IPS-18a (cell line): ENCODE results near the gene GRID1.
"Not testable (repeated sequence)": the region's sequence is repeated elsewhere in the genome, so short reads cannot be mapped to it uniquely, and the experiment has no call there.

Source experiments
- H3K27ac ChIP-seq: one replicate; pipeline ENCODE4 v1.5.1; 2013; ENCODE audit warnings: low read length
- H3K27me3 ChIP-seq: one replicate; pipeline ENCODE4 v1.6.1; 2013; ENCODE audit warnings: mild to moderate bottlenecking, low read length; ENCODE audit not compliant: control insufficient read depth, insufficient read depth
- H3K36me3 ChIP-seq: one replicate; pipeline ENCODE4 v1.6.1; 2013; ENCODE audit warnings: low read depth, low read length; ENCODE audit not compliant: control insufficient read depth
- H3K4me1 ChIP-seq: one replicate; pipeline ENCODE4 v1.6.1; 2013; ENCODE audit warnings: low read depth, low read length; ENCODE audit not compliant: control insufficient read depth
- H3K4me3 ChIP-seq: one replicate; pipeline ENCODE4 v1.5.1; 2013; ENCODE audit warnings: low read length
- H3K9ac ChIP-seq: one replicate; pipeline ENCODE4 v1.6.1; 2013; ENCODE audit warnings: mild to moderate bottlenecking, low read length, moderate library complexity
- H3K9me3 ChIP-seq: one replicate; pipeline ENCODE4 v1.6.1; 2013; ENCODE audit warnings: low read depth, low read length; ENCODE audit not compliant: control insufficient read depth

Gene GRID1

DNA sequence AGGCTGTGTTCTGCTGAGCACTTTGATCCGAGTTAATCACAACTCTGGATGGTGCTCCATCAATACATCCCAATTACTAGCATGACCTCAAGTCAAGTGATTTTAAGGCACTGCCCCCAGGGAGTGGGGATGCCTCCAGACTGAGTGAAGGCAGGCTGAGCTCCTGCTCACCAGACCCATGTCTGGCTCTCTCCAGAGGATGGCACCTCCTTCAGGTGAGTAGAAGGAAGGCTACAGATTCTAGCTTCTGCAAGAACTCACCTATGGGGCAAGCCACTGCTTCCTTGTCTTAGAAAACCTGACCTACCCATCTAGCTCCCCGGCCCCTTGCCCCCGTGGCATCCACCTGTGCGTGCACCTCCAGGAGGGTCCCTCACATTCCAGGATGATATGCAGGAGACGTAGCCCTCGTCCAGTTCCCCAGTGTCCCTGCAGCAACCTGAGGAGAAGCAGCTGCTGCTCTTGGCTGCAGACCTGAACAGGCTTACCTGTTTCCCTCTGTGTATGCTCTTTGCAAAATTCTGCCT lies 390.3 kb downstream of the GRID1 start:
- Histone ChIP-seq H3K27me3 (no peaks in the 10 kb centered on the region), H3K27ac (no peak overlapping the region), H3K36me3 (no peaks in the 10 kb centered on the region), H3K9ac (no peak overlapping the region), H3K4me1 (no peaks in the 10 kb centered on the region), H3K4me3 (no peak overlapping the region), H3K9me3 (no peaks in the 10 kb centered on the region)

GRCh38 chr10:85971494-85971893 lies 395.1 kb downstream of the GRID1 start:
- Histone ChIP-seq H3K4me3 (no peak overlapping the region), H3K9ac (no peak overlapping the region), H3K4me1 (no peaks in the 10 kb centered on the region), H3K27ac (no peak overlapping the region), H3K36me3 (no peaks in the 10 kb centered on the region), H3K27me3 (no peaks in the 10 kb centered on the region), H3K9me3 (no peaks in the 10 kb centered on the region)

- Histone ChIP-seq H3K27ac (no peak overlapping the region), H3K27me3 (no peaks in the 10 kb centered on the region), H3K4me1 (no peaks in the 10 kb centered on the region), H3K9ac (no peak overlapping the region), H3K9me3 (no peaks in the 10 kb centered on the region), H3K4me3 (no peak overlapping the region), H3K36me3 (no peaks in the 10 kb centered on the region)
Measured at GRCh38 chr10:85967594-85967993, 399.0 kb downstream of the GRID1 start.

GRCh38 chr10:85961479-85962067 lies 405.0 kb downstream of the GRID1 start:
- H3K27me3 ChIP-seq, result no peaks in the 10 kb centered on the region
- no peaks in the 10 kb centered on the region for H3K4me1 ChIP-seq
- no peaks in the 10 kb centered on the region for H3K36me3 ChIP-seq
- no peak overlapping the region for H3K27ac ChIP-seq
- no peaks in the 10 kb centered on the region for H3K9me3 ChIP-seq
- no peak overlapping the region for H3K9ac ChIP-seq
- H3K4me3 ChIP-seq, result no peak overlapping the region

DNA sequence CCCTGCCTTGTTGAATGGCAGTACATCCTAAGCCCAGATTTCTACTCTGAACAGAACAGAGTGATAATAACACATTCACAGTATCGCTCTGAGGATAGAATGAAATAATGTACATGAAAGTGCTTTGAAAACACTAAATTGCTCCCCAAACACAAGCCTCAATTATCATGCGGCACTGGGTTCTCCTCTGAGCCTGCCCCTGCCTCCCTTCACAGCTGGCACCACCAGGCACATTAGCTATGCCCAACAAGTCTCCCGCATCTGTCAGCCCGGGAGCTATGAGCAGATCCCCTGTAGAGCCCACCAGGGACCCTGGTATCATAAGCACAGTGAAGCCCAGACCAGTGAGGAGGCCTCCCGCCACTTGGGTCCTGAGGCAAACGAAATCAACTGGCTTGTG lies 405.5 kb downstream of the GRID1 start:
- no peaks in the 10 kb centered on the region for H3K4me1 ChIP-seq
- H3K9me3 ChIP-seq, result no peaks in the 10 kb centered on the region
- no peak overlapping the region for H3K9ac ChIP-seq
- H3K36me3 ChIP-seq, result no peaks in the 10 kb centered on the region
- no peak overlapping the region for H3K27ac ChIP-seq
- no peak overlapping the region for H3K4me3 ChIP-seq
- no peaks in the 10 kb centered on the region for H3K27me3 ChIP-seq

DNA sequence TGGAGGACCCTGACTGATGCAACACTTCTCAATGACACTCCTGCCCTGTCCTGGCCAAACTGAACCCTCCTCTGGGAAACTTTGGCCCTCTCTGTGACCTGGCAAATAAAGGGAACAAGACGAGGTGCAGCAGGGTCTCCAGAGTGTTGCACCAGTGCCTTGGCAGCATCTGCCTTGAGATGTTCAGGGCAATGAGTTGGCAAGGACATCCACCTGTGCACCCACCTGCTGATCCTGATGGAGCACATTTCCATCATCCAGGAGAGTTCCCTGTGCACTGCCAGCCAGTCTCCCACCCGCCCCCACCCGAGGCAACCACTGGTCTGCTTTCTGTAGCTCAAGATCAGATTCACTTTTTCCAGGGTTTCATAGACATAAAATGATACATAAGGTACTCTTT lies 407.4 kb downstream of the GRID1 start:
- Histone ChIP-seq H3K4me1 (no peaks in the 10 kb centered on the region), H3K9me3 (no peaks in the 10 kb centered on the region), H3K36me3 (no peaks in the 10 kb centered on the region), H3K27me3 (no peaks in the 10 kb centered on the region), H3K27ac (no peak overlapping the region), H3K4me3 (no peak overlapping the region), H3K9ac (no peak overlapping the region)

GRCh38 chr10:85950921-85951320 lies 415.7 kb downstream of the GRID1 start:
- Histone ChIP-seq H3K4me1 (no peaks in the 10 kb centered on the region), H3K4me3 (no peak overlapping the region), H3K27ac (no peak overlapping the region), H3K9me3 (no peaks in the 10 kb centered on the region), H3K9ac (no peak overlapping the region), H3K27me3 (no peaks in the 10 kb centered on the region), H3K36me3 (no peaks in the 10 kb centered on the region)

- Histone ChIP-seq H3K9ac (no peak overlapping the region), H3K4me3 (no peak overlapping the region), H3K9me3 (no peaks in the 10 kb centered on the region), H3K27ac (no peak overlapping the region), H3K36me3 (no peaks in the 10 kb centered on the region), H3K27me3 (no peaks in the 10 kb centered on the region), H3K4me1 (no peaks in the 10 kb centered on the region)
Measured at GRCh38 chr10:85946713-85947326, 419.8 kb downstream of the GRID1 start.

- Histone ChIP-seq H3K9me3 (no peaks in the 10 kb centered on the region), H3K4me1 (no peaks in the 10 kb centered on the region), H3K27me3 (no peaks in the 10 kb centered on the region), H3K27ac (no peak overlapping the region), H3K36me3 (no peaks in the 10 kb centered on the region), H3K4me3 (no peak overlapping the region), H3K9ac (no peak overlapping the region)
Measured at GRCh38 chr10:85936161-85936560, 430.4 kb downstream of the GRID1 start.

GRCh38 chr10:85934586-85934985 lies 432.0 kb downstream of the GRID1 start:
- Histone ChIP-seq H3K4me3 (no peak overlapping the region), H3K27ac (no peak overlapping the region), H3K9ac (no peak overlapping the region), H3K4me1 (no peaks in the 10 kb centered on the region), H3K36me3 (no peaks in the 10 kb centered on the region), H3K27me3 (no peaks in the 10 kb centered on the region), H3K9me3 (no peaks in the 10 kb centered on the region)

DNA sequence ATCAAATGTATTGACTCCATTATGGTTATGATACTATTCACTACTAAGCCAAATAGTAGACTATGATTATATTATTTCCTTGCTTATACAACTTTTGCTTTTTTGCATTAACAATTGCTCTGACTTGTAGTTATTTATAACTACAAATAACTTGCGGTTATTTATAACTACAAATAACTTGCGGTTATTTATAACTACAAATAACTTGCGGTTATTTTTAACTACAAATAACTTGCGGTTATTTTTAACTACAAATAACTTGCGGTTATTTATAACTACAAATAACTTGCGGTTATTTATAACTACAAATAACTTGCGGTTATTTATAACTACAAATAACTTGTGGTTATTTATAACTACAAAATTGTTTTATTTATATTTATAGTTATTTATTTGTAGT lies 436.6 kb downstream of the GRID1 start:
- H3K4me3 ChIP-seq, H3K36me3 ChIP-seq, H3K27ac ChIP-seq, H3K9ac ChIP-seq, H3K4me1 ChIP-seq, H3K9me3 ChIP-seq, H3K27me3 ChIP-seq: not testable (repeated sequence)

GRCh38 chr10:85927952-85928665 lies 438.5 kb downstream of the GRID1 start:
- no peaks in the 10 kb centered on the region for H3K27me3 ChIP-seq
- H3K4me1 ChIP-seq, result no peaks in the 10 kb centered on the region
- H3K9me3 ChIP-seq, result no peaks in the 10 kb centered on the region
- H3K36me3 ChIP-seq, result no peaks in the 10 kb centered on the region
- H3K27ac ChIP-seq, result no peak overlapping the region
- H3K4me3 ChIP-seq, result no peak overlapping the region
- no peak overlapping the region for H3K9ac ChIP-seq
